ENCODE measurements around the gene RPL6. TPM values are rescaled to one million over a fixed set of nuclear protein-coding genes. Genes with fewer than 3 reads are reported as not detected.
A peak's percentile ranks its signal among the peaks of the same experiment; 100 is the strongest.

RPL6 gene
- polyA plus RNA-seq, 1 experiment = 2,667 TPM

- ChIA-PET CTCF (no interaction called here), POLR2A (interaction anchor here (0.6 kb wide), 2 partner anchors 12 to 296 kb away, joined by 4 read pairs; no protein-coding TSS in a partner anchor)
- TF ChIP-seq CTCF (IDR thresholded peaks at IDR 0.05; ENCODE audit: low read depth, low read length) = no peak
- Histone ChIP-seq H3K27me3 (ENCODE audit: control insufficient read depth, insufficient read depth, low read length) (no peaks in the 10 kb centered on the region), H3K9me3 (ENCODE audit: control insufficient read depth, insufficient read depth, low read length) (no peaks in the 10 kb centered on the region), H3K4me3 (ENCODE audit: low read depth, low read length) (no peak overlapping the region), H3K27ac (ENCODE audit: low read depth, low read length) (no peak overlapping the region)
- no peak for DNase-seq (ENCODE audit: low read depth, low spot score)
Observed at GRCh38 chr12:112425582-112426382, 16.4 kb upstream of the RPL6 start.

- no peak for DNase-seq (ENCODE audit: low read depth, low spot score)
- CTCF ChIA-PET = interaction anchor here (0.8 kb wide), 1 partner anchor 13 kb away, joined by 3 read pairs; no protein-coding TSS in a partner anchor
Observed at GRCh38 chr12:112424126-112424525, 14.7 kb upstream of the RPL6 start.

GRCh38 chr12:112422531-112422930 lies 13.1 kb upstream of the RPL6 start:
- TF ChIP-seq CTCF (IDR thresholded peaks at IDR 0.05; ENCODE audit: low read depth, low read length) = no peak
- no peak for DNase-seq (ENCODE audit: low read depth, low spot score)
- Histone ChIP-seq H3K27ac (ENCODE audit: low read depth, low read length) (no peak overlapping the region), H3K4me3 (ENCODE audit: low read depth, low read length) (no peak overlapping the region), H3K27me3 (ENCODE audit: control insufficient read depth, insufficient read depth, low read length) (no peaks in the 10 kb centered on the region), H3K9me3 (ENCODE audit: control insufficient read depth, insufficient read depth, low read length) (no peaks in the 10 kb centered on the region)
- ChIA-PET CTCF (no interaction called here), POLR2A (interaction anchor here (0.6 kb wide), 1 partner anchor 117 kb away, joined by 3 read pairs; no protein-coding TSS in a partner anchor)

More at GRCh38 chr12:112424126-112424525, 14.7 kb upstream of the RPL6 start:
- Histone ChIP-seq H3K9me3 (ENCODE audit: control insufficient read depth, insufficient read depth, low read length) (no peaks in the 10 kb centered on the region), H3K4me3 (ENCODE audit: low read depth, low read length) (no peak overlapping the region), H3K27me3 (ENCODE audit: control insufficient read depth, insufficient read depth, low read length) (no peaks in the 10 kb centered on the region), H3K27ac (ENCODE audit: low read depth, low read length) (no peak overlapping the region)
- TF ChIP-seq CTCF (IDR thresholded peaks at IDR 0.05; ENCODE audit: low read depth, low read length) = no peak
- POLR2A ChIA-PET = interaction anchor here (0.6 to 0.7 kb wide), 2 partner anchors 8 to 771 kb away, joined by 8 to 10 read pairs; no protein-coding TSS in a partner anchor

GRCh38 chr12:112421363-112421762 lies 12.0 kb upstream of the RPL6 start:
- TF ChIP-seq CTCF (IDR thresholded peaks at IDR 0.05; ENCODE audit: low read depth, low read length) = no peak
- no peak overlapping the region for H3K27ac ChIP-seq (ENCODE audit: low read depth, low read length)
- no peaks in the 10 kb centered on the region for H3K9me3 ChIP-seq (ENCODE audit: control insufficient read depth, insufficient read depth, low read length)
- CTCF ChIA-PET = no interaction called here
- H3K27me3 ChIP-seq (ENCODE audit: control insufficient read depth, insufficient read depth, low read length) = no peaks in the 10 kb centered on the region
- POLR2A ChIA-PET = no interaction called here
- no peak overlapping the region for H3K4me3 ChIP-seq (ENCODE audit: low read depth, low read length)
- no peak for DNase-seq (ENCODE audit: low read depth, low spot score)

- DNase-seq (ENCODE audit: low read depth, low spot score) = no peak
- 0 out of 2 replicates have a peak overlapping the region, but pooled peaks have one; percentile 13 for H3K4me3 ChIP-seq (ENCODE audit: low read depth, low read length)
- no peak for TF ChIP-seq CTCF (IDR thresholded peaks at IDR 0.05; ENCODE audit: low read depth, low read length)
- ChIA-PET CTCF (interaction anchor here (1.2 kb wide), 1 partner anchor 8 kb away, joined by 3 read pairs; no protein-coding TSS in a partner anchor), POLR2A (no interaction called here)
- H3K27me3 ChIP-seq (ENCODE audit: control insufficient read depth, insufficient read depth, low read length) = no peaks in the 10 kb centered on the region
- H3K9me3 ChIP-seq (ENCODE audit: control insufficient read depth, insufficient read depth, low read length) = no peaks in the 10 kb centered on the region
- H3K27ac ChIP-seq (ENCODE audit: low read depth, low read length) = no peak overlapping the region
Observed at GRCh38 chr12:112420740-112421139, 11.3 kb upstream of the RPL6 start.
